H1 (cell line): ENCODE results near the gene FRMD3. TPM values are rescaled to one million over a fixed set of nuclear protein-coding genes. Genes with fewer than 3 reads are reported as not detected.

ENCODE experiments used
- ATF2 ChIP-seq: IDR thresholded peaks from 2 replicates; pipeline ENCODE4 v1.6.1; 2012; ENCODE audit warnings: low read length, inconsistent platforms
- CTBP2 ChIP-seq: IDR thresholded peaks from 2 replicates; pipeline ENCODE4 v1.7.0; 2011; ENCODE audit warnings: borderline replicate concordance, mild to moderate bottlenecking, moderate library complexity, mixed read lengths, low read length; ENCODE audit not compliant: insufficient read depth, insufficient read length
- EGR1 ChIP-seq: IDR thresholded peaks from 2 replicates; pipeline ENCODE4 v1.6.1; 2011; ENCODE audit warnings: low read depth, low read length, borderline replicate concordance
- FOSL1 ChIP-seq: IDR thresholded peaks from 2 replicates; pipeline ENCODE4 v1.6.1; 2011; ENCODE audit warnings: mild to moderate bottlenecking, low read depth, low read length, moderate library complexity; ENCODE audit not compliant: insufficient read depth
- HDAC2 ChIP-seq, 2 experiments: fragments of 300-600 bp in 1 of 2; sonication (generic) in 1 of 2; IDR thresholded peaks; 2 replicates each; pipeline ENCODE4 v1.6.1; 2011 to 2012; ENCODE audit warnings: low read depth in 2 of 2, low read length in 2 of 2, mild to moderate bottlenecking in 2 of 2, moderate library complexity in 2 of 2, borderline replicate concordance in 1 of 2, inconsistent platforms in 1 of 2
- PHF8 ChIP-seq: fragments of 200-600 bp; sonication (generic); conservative IDR thresholded peaks from 2 replicates; pipeline ENCODE4 v1.7.1; 2012; ENCODE audit warnings: low read depth, mild to moderate bottlenecking, inconsistent platforms, low read length, moderate library complexity
- RAD21 ChIP-seq, 2 experiments: IDR thresholded peaks in 1 of 2; conservative IDR thresholded peaks in 1 of 2; 2 replicates each; pipeline ENCODE4 v1.6.1; 2011; ENCODE audit warnings: low read depth in 2 of 2, low read length in 2 of 2, improper control_type of control experiment in 1 of 2, inconsistent platforms in 1 of 2, mild to moderate bottlenecking in 1 of 2, moderate library complexity in 1 of 2
- RBBP5 ChIP-seq: IDR thresholded peaks from 2 replicates; pipeline ENCODE4 v1.7.1; 2012; ENCODE audit warnings: low read depth, mild to moderate bottlenecking, inconsistent platforms, low read length, moderate library complexity, borderline replicate concordance
- RFX5 ChIP-seq: IDR thresholded peaks from 2 replicates; pipeline ENCODE4 v1.6.1; 2011; ENCODE audit warnings: low read depth, low read length, improper control_type of control experiment, borderline replicate concordance
- polyA plus RNA-seq, 7 experiments: library from polyadenylated mRNA; depleted of rRNA in 3 of 7; stranded (reverse) in 5 of 7; unstranded in 2 of 7; fragments of >200 nt in 5 of 7; fragments of 200-250 nt in 2 of 7; gene quantifications; 1 replicate in 5 of 7; 2 replicates in 1 of 7; 4 replicates in 1 of 7; pipeline versions ENCODE4 v1.2.1 to v1.2.3, GENCODE V29; 2011 to 2013; ENCODE audit warnings: missing spikeins in 2 of 7, mixed read lengths in 2 of 7
- total RNA-seq: library from RNA; stranded (reverse); fragmentation: NEBNext Ultra II Directional; extraction: Animal tissue kit (Norgen Biotek cat#: 25700); gene quantifications from 2 replicates; pipeline ENCODE4 v1.2.1, GENCODE V29; 2021

Gene FRMD3
- total and polyA plus RNA-seq, 2 of the 8 experiments (the other 6 are each of a cell fraction or from before 2014, with no cell fraction given) = 0.15 to 1.4 TPM

- TF ChIP-seq ATF2 (no peak), RFX5 (no peak), RAD21 (IDR thresholded peaks at IDR 0.05 in 1 of 2, conservative IDR thresholded peaks at IDR 0.05 in 1 of 2; ENCODE audit: low read depth in 2 of 2, low read length in 2 of 2) (no peak), HDAC2 (IDR thresholded peaks at IDR 0.05; ENCODE audit: borderline replicate concordance in 1 of 2, low read depth in 2 of 2, low read length in 2 of 2) (no peak), EGR1 (no peak), PHF8 (no peak), FOSL1 (no peak), CTBP2 (no peak), RBBP5 (no peak)
- TF ChIP-seq, all 59 proteins: peak for 0
Measured at GRCh38 chr9:83433846-83434245, 104.4 kb downstream of the FRMD3 start (continued).
